ENCODE results near the gene ATP6V1E1. TPM values are rescaled to one million over a fixed set of nuclear protein-coding genes. Genes with fewer than 3 reads are reported as not detected.
"Not testable (repeated sequence)": the region's sequence is repeated elsewhere in the genome, so short reads cannot be mapped to it uniquely, and the experiment has no call there.

The ATP6V1E1 gene
- total RNA-seq, 1 donor from 2014 or later: 73.9 TPM

- Mint-ChIP-seq H3K9me3 (no peaks in the 10 kb centered on the region), H3K27ac (peak overlapping the region; percentile 94), H3K27me3 (no peaks in the 10 kb centered on the region), H3K4me1 (peaks cover 28% of the 10 kb centered on the region), H3K36me3 (ENCODE audit: low read depth) (peaks cover 20% of the 10 kb centered on the region), H3K4me3 (peak overlapping the region; percentile 88)
- DNase-seq: no peak
- no peak for TF ChIP-seq CTCF (IDR thresholded peaks at IDR 0.05)
- CTCF ChIA-PET: interaction anchor here (1.4 kb wide), 1 partner anchor 467 kb away, joined by 4 read pairs; no protein-coding TSS in a partner anchor
- POLR2A ChIA-PET: interaction anchor here (0.7 to 2.0 kb wide), 13 partner anchors 10 to 439 kb away, joined by 3 to 14 read pairs (median 4); partner anchors contain the start of genes ATP6V1E1 and PEX26
- intact Hi-C loops (cut with micrococcal nuclease): loop anchor here (1.0 to 10.0 kb wide), 5 partner anchors 45 to 554 kb away; partner anchors contain the start of genes HDHD5 and IL17RA
- ATAC-seq (ENCODE audit: low read depth): no peak
These were observed 10.7 kb upstream of the ATP6V1E1 start for GRCh38 chr22:17639247-17639741.

- intact Hi-C loops (cut with micrococcal nuclease): loop anchor here (1.0 to 10.0 kb wide), 9 partner anchors 10 to 554 kb away; partner anchors contain the start of genes ATP6V1E1, HDHD5, IL17RA and PEX26
- CTCF ChIA-PET: interaction anchor here (1.4 kb wide), 1 partner anchor 467 kb away, joined by 4 read pairs; no protein-coding TSS in a partner anchor
- Mint-ChIP-seq H3K9me3 (no peaks in the 10 kb centered on the region), H3K4me3 (peak within 1 kb of the TSS; percentile 88), H3K27ac (peak within 1 kb of the TSS; percentile 94), H3K36me3 (ENCODE audit: low read depth) (peaks cover 20% of the 10 kb centered on the region), H3K4me1 (peaks cover 28% of the 10 kb centered on the region), H3K27me3 (no peaks in the 10 kb centered on the region)
- no peak for TF ChIP-seq CTCF (IDR thresholded peaks at IDR 0.05)
- POLR2A ChIA-PET: interaction anchor here (0.7 to 2.0 kb wide), 13 partner anchors 10 to 439 kb away, joined by 3 to 14 read pairs (median 4); partner anchors contain the start of genes ATP6V1E1 and PEX26
- peak; percentile 93 for ATAC-seq (ENCODE audit: low read depth)
- DNase-seq: peak; percentile 87
These were observed 10.1 kb upstream of the ATP6V1E1 start, which contains the start of gene BCL2L13 for GRCh38 chr22:17638432-17639246. TSS of gene BCL2L13 (plus strand) at chr22:17638757. CDS start at chr22:17655712, 16,955 bp downstream.

DNA sequence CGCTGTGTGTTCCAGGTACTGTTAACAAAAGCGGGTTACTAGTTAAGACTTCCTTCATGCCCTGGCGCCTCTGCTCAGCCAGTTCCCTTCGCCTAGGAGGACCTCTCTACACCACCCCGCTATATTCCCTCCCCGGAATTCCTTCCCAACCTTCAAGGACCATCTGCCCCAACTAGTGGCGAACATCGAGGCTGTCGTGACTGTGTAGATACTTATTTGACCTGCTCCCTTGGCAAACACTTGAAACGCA, 9.6 kb upstream of the ATP6V1E1 start:
- CTCF ChIA-PET: interaction anchor here (1.4 kb wide), 1 partner anchor 466 kb away, joined by 4 read pairs; no protein-coding TSS in a partner anchor

DNA sequence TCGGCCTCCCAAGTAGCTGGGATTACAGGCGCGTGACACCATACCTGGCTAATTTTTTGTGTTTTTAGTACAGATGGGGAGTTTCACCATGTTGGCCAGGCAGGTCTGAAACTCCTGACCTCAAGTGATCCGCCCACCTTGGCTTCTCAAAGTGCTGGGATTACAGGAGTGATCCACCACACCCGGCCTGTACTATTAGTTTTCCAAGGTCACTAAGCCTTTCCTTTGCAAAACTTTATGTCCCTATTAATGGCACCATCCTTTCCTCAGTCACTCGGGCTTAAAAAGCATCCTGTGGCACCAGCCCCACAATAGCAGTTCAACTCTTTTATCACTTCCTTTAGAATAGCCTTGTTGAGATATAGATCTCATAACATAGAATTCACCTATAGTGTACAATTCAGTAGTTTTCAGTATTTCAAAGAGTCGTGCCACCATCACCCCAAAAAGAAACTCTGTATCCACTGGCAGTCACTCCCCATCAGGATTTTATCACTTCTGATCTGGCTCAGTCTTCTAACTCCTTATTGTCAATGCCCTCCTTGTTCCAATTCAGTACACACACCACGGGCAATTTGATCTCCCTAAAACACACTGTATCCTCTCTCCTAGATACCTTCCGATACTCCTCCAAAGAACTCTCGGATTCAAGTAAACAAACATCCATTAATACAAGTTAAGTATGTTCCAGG, 9.1 kb upstream of the ATP6V1E1 start:
- POLR2A ChIA-PET: interaction anchor here (0.7 kb wide), 1 partner anchor 136 kb away, joined by 7 read pairs; no protein-coding TSS in a partner anchor
- intact Hi-C loops (cut with micrococcal nuclease): loop anchor here (1.0 to 10.0 kb wide), 7 partner anchors 9 to 553 kb away; partner anchors contain the start of genes ATP6V1E1, HDHD5, IL17RA and PEX26

More for the DNA sequence above, 9.6 kb upstream of the ATP6V1E1 start:
- DNase-seq: no peak
- peaks cover 20% of the 10 kb centered on the region for H3K36me3 Mint-ChIP-seq (ENCODE audit: low read depth)
- no peaks in the 10 kb centered on the region for H3K27me3 Mint-ChIP-seq
- H3K9me3 Mint-ChIP-seq: no peaks in the 10 kb centered on the region
- peak overlapping the region; percentile 94 for H3K27ac Mint-ChIP-seq
- TF ChIP-seq CTCF (IDR thresholded peaks at IDR 0.05): no peak
- POLR2A ChIA-PET: interaction anchor here (1.4 to 2.0 kb wide), 3 partner anchors 9 to 139 kb away, joined by 5 to 12 read pairs (median 8); partner anchors contain the start of gene ATP6V1E1
- intact Hi-C loops (cut with micrococcal nuclease): loop anchor here (1.0 to 10.0 kb wide), 7 partner anchors 10 to 553 kb away; partner anchors contain the start of genes ATP6V1E1, HDHD5, IL17RA and PEX26
- H3K4me1 Mint-ChIP-seq: peaks cover 28% of the 10 kb centered on the region
- H3K4me3 Mint-ChIP-seq: peak overlapping the region; percentile 88
- peak; percentile 22 for ATAC-seq (ENCODE audit: low read depth)

GRCh38 chr22:17636850-17637249, 8.3 kb upstream of the ATP6V1E1 start:
- ATAC-seq (ENCODE audit: low read depth); H3K27me3 Mint-ChIP-seq; DNase-seq; H3K4me3 Mint-ChIP-seq; CTCF ChIA-PET; H3K9me3 Mint-ChIP-seq; H3K27ac Mint-ChIP-seq: not testable (repeated sequence)
- intact Hi-C loops (cut with micrococcal nuclease): loop anchor here (5.0 to 10.0 kb wide), 3 partner anchors 70 to 552 kb away; partner anchors contain the start of genes HDHD5 and IL17RA
- peaks cover 16% of the 10 kb centered on the region for H3K36me3 Mint-ChIP-seq (ENCODE audit: low read depth)
- peaks cover 28% of the 10 kb centered on the region for H3K4me1 Mint-ChIP-seq
- POLR2A ChIA-PET: interaction anchor here (0.7 kb wide), 1 partner anchor 137 kb away, joined by 7 read pairs; no protein-coding TSS in a partner anchor

More for the DNA sequence above, 9.1 kb upstream of the ATP6V1E1 start:
- Mint-ChIP-seq H3K27me3 (no peaks in the 10 kb centered on the region), H3K9me3 (no peaks in the 10 kb centered on the region), H3K36me3 (ENCODE audit: low read depth) (peaks cover 16% of the 10 kb centered on the region), H3K4me3 (peak overlapping the region; percentile 88), H3K4me1 (peaks cover 28% of the 10 kb centered on the region), H3K27ac (peak overlapping the region; percentile 94)
- ATAC-seq (ENCODE audit: low read depth) (no peak), DNase-seq (no peak)
- CTCF ChIA-PET: no interaction called here
- no peak for TF ChIP-seq CTCF (IDR thresholded peaks at IDR 0.05)

Data from activated B cell treated with CpG ODN at 0.5 μM for 24 hours (primary cell).